ENCODE measurements around the gene ST6GALNAC5.
"Not testable (repeated sequence)": the region's sequence is repeated elsewhere in the genome, so short reads cannot be mapped to it uniquely, and the experiment has no call there.

The ST6GALNAC5 gene

GRCh38 chr1:76867342-76868130 is at the start of gene ST6GALNAC5:
Gene ST6GALNAC5 (plus strand): TSS chr1:76867480.
- DNase-seq, result no peak

- no peak for DNase-seq
Observed at GRCh38 chr1:76820028-76820427, 47.3 kb upstream of the ST6GALNAC5 start.

GRCh38 chr1:76822961-76823360 is 44.3 kb upstream of the ST6GALNAC5 start:
- DNase-seq, result not testable (repeated sequence)

- no peak for DNase-seq
Observed at GRCh38 chr1:76824106-76824505, 43.2 kb upstream of the ST6GALNAC5 start.

DNA sequence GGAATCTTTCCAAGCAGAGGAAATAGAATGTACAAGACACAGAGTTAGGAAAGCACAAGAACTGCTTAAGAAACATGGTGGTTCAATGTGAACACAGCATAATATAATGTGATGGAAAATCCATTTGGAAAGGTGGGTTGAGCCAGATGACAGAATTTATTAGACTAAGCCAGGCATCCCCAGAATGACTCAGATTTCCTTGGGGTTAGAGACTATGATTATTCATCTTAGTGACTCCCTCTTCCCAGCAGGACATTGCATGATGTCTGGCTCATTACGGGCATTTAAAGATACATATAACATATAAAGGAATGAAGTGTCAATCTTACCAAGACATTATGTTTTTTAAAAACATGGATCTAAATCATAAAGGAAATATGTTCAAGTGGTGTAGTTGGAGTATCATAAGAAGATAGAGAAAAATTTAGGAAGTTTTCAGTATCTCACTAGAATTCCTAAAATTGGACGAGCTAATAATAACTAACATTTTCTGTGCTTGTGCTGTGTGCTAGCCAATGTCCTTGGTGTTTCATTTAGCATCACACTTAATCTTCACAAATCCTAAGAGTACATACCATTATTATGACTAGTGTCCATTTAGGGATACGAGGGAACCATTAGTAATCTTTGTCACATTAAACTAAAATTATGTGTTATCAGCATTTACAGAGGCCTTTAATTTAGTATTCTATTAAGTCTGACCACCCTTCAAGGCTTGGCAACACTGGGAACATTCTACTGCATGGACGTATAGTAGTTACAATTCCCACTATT is 41.0 kb upstream of the ST6GALNAC5 start:
- no peak for DNase-seq

DNA sequence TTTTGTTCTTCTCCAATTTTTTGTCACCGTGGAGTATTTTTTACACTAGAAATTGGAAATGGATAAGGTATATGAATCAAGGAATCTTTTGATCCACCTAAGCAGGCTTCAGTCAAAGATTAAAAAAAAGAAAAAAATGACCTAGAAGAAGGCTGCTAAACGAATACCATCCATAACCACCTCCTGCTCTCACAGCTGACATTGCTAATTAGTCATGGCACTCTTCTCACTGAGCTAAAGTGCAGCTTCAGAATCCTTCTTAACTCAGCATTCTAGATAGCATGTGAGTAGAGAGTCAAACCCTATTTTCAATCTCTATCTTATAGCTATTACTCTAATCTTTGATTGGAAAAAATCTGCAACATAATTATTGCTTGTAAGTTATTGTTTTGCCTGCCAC is 40.2 kb upstream of the ST6GALNAC5 start:
- DNase-seq, result no peak

DNA sequence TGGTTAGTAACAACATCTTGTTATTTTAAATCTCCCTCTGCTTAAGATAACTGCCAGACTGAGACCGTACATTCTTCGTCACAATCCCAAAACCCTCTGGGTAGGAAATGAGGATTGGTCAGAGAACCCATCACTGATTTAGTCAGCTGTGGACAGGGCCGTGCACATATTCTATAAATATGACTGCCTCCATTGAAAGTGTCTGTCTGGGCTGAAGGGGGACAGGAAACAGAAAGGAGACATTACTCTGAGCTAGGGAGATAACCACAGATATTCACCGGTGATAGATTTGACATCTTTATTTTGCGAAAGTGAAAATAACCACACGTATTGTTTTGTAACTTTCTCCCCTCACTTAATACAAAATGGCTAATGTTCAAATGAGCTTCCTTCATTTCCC is 36.9 kb upstream of the ST6GALNAC5 start:
- no peak for DNase-seq

GRCh38 chr1:76832521-76832920 is 34.8 kb upstream of the ST6GALNAC5 start:
- no peak for DNase-seq

DNA sequence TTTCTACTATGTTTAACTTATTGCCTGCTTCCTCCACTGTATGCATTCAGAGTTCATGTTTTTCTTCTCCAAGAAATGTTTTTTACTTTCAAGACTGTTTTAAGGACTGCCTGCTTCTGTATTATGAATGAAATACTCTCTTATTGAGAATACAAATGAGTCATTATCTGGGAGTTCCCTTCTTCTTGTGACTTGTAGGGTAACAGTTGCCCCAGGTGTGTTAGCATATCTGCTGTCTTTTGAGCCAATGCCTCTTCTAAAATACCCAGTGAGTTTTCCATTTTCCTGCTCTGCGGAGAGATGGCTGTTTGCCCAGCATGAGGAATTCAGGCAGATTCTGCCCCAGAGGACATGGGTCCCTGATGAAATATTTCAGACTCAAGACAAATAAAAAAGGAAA is 34.1 kb upstream of the ST6GALNAC5 start:
- no peak for DNase-seq

DNA sequence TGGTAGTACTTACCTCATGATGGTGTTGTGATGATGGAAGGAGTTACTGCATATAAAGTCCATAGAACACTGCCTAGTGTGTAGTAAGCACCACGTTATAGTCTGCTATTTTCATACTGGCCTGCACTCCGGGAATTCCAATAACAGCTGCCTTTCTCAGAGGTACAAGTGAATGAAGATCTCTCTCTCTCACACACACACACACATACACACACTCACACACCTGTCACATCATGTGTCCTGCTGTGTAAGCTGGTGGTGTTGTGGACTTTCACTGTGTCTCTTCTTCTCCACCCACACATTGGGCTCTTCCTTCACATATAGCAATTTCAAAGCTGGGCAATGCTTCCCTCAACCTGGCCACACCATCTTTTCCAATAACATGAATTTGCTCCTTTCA is 33.4 kb upstream of the ST6GALNAC5 start:
- DNase-seq, result no peak

- no peak for DNase-seq
Observed at GRCh38 chr1:76835203-76835602, 32.1 kb upstream of the ST6GALNAC5 start.

- no peak for DNase-seq
Observed at GRCh38 chr1:76840278-76840677, 27.0 kb upstream of the ST6GALNAC5 start.

DNA sequence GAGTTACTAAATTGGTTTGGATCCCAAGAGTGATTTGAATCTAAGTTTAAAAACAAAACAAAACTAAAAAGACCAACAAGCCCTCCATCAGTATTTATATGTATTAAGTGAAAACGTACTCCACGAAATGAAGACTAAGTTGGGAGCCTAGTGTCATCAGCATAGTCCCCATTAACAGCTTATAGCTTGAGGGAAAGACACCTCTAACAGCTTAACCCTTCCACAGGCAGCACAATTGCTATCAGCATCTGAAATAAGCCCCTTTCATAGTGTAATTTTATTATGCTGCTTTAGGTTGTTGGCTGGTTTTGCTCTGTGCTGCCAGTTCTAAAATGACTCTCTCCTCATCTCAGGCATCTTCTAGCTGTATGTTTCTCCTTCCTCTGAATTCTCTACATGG is 25.8 kb upstream of the ST6GALNAC5 start:
- no peak for DNase-seq

- DNase-seq, result no peak
Observed at GRCh38 chr1:76843821-76844464, 23.3 kb upstream of the ST6GALNAC5 start.

GRCh38 chr1:76854255-76854654 is 13.0 kb upstream of the ST6GALNAC5 start:
- DNase-seq, result no peak

DNA sequence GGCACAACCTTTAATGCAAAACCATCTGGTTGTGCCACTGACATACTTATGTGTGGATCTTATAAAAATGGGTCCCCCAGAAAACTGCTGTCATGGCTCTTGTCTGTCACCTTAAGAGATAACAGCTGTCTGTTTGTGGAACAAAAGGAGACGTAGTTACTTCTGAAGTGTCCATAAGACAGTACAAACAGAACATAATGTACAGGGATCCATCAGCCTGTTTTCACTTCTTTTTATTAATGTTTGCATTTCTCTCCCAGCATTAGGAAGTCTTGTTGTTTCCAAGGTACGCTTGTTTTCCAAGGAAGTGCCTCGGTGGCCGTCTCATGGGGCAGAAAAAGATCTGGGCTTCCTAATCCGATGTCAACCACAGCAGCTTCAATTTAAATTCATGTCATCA is 11.2 kb upstream of the ST6GALNAC5 start:
- no peak for DNase-seq

DNA sequence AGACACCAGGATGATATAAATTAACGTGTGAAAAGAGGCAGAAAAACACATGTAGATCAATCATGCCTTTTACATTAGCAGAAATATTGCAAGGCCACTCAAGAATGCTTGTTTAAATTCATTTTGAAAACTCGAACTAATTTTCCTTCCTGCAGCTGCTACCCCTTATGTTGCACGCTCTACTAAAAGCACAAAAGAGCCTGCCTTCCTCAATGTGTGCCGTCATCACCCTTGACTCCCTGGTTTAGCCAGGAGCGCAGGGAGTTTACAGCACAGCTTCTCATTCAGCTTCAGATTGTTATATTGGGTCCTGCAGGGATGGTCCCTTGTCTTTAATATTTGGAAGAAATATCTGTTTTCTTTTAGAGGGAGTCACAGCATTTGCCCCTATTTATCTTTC is 10.1 kb upstream of the ST6GALNAC5 start:
- DNase-seq, result no peak

- DNase-seq, result no peak
Observed at GRCh38 chr1:76857973-76858372, 9.3 kb upstream of the ST6GALNAC5 start.

DNA sequence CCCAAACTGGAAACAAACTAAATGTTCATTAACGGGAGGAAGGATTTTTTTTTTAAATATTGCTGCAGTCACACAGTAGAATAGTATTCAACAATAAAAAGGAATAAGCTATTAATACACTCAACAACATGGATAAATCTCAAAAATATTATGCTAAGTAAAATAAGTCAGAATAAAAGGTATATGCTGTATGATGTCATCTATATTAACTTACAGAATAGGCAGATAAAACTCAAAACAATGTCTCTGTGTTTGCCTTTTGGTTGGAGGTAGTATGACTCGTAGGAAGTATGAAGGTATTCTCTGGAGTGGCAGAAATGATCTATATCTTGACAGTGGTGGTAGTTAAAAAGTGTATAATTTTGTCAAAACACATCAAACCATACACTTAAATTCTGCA is 6.1 kb upstream of the ST6GALNAC5 start:
- no peak for DNase-seq

DNA sequence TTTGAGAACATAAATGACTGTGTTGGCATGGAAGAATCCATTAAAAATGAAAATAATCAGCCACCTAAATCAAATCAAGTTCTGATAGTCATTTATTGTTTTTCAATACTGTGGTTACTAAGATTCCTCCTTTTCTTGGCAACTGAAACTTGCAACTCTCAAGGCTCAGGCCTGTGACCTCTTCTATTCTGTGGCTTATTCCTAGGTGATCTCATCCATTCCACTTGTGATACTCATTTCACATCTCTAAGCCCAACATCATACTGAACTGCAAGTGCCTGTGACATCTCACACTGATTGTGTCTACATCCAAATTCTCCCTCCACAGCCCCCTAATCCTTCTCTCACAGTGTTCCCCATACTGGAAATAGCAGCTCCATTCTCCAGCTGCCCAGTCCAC is 4.8 kb upstream of the ST6GALNAC5 start:
- no peak for DNase-seq

- DNase-seq, result no peak
Observed at GRCh38 chr1:76864383-76864782, 2.9 kb upstream of the ST6GALNAC5 start.

DNA sequence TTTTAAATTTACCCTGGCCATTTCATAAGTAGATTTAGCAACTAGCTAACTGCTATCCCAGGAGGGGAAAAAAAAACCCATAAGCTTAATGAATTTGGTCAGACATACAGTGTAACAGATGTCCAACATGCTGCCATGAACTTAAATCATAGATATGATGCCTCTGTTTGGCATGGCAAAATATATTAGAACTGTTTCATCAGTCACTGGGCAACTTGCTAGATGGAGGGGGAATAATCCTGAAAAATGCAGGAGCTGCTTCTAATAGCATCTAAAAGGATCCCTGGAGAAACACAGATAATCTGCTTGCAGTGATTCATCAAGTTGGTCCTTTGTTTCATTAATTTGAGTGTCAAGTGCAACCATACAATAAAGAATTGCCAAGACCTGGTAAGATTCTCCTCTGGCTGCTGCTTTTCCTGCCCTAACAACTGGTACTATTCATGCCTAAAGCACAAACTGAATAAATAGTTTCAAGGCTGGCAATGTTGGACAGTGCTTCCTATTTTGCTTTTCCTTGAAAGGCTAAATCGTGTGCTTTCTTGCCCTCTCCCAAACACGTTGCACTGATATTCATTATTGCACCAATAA is 1.5 kb upstream of the ST6GALNAC5 start:
- no peak for DNase-seq

GRCh38 chr1:76866566-76866965 is 714 bp upstream of the ST6GALNAC5 start:
- no peak for DNase-seq

All from activated CD4-positive, alpha-beta T cell treated with anti-CD3 and anti-CD28 coated beads, Interleukin-10, Interleukin-2, amounts not matched to agents 100 ng/mL and 50 ng/mL, durations not matched to agents 16 hours and 8 hours (primary cell).